ENCODE data around the gene PPP3R2.

GRCh38 chr9:101591787-101592446 is 2.9 kb downstream of the PPP3R2 start:
- TF ChIP-seq EP300 (IDR thresholded peaks at IDR 0.05) (no peak), CTCF (IDR thresholded peaks at IDR 0.05) (no peak), E2F6 (IDR thresholded peaks at IDR 0.05; ENCODE audit: borderline replicate concordance, low read depth) (no peak), RNF2 (IDR thresholded peaks at IDR 0.05; ENCODE audit: borderline replicate concordance, low read depth) (no peak), CEBPB (IDR thresholded peaks at IDR 0.05) (no peak)
